Measurements from ENCODE around the gene ORC3.

DNA sequence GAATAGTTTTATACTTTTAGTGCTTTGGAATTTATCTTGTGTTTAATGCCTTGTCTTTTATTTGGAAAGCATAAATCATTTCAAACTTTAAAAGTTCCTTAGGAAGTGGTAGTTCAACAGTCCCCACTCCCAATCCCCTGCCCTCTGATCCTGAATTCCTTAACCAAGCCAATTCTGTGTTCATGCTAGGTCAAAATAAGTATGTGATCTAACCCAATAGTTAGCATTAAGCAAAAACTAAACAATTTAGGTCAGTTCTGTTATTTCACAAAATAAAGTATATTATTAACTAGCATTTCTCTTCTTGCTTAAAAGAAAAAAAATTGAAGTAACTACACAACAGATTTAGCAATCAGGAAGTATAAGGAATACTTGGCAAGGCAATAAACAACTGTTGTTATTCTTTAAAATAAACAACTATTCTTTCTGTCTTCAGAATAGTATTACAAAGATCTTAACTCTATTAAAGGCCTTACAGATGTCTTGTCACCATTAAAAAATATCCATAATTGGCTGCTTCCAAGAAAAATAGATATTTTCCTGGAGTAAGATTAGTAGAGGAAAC, 75.1 kb downstream of the ORC3 start:
- TF ChIP-seq, protein P1, sequence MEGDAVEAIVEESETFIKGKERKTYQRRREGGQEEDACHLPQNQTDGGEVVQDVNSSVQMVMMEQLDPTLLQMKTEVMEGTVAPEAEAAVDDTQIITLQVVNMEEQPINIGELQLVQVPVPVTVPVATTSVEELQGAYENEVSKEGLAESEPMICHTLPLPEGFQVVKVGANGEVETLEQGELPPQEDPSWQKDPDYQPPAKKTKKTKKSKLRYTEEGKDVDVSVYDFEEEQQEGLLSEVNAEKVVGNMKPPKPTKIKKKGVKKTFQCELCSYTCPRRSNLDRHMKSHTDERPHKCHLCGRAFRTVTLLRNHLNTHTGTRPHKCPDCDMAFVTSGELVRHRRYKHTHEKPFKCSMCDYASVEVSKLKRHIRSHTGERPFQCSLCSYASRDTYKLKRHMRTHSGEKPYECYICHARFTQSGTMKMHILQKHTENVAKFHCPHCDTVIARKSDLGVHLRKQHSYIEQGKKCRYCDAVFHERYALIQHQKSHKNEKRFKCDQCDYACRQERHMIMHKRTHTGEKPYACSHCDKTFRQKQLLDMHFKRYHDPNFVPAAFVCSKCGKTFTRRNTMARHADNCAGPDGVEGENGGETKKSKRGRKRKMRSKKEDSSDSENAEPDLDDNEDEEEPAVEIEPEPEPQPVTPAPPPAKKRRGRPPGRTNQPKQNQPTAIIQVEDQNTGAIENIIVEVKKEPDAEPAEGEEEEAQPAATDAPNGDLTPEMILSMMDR (IDR thresholded peaks at IDR 0.05), result no peak
- TF ChIP-seq POLR2A (IDR thresholded peaks at IDR 0.05) (no peak), POLR2AphosphoS5 (IDR thresholded peaks at IDR 0.05) (no peak)
